ENCODE results near the gene SUFU. TPM values are rescaled to one million over a fixed set of nuclear protein-coding genes. Genes with fewer than 3 reads are reported as not detected.
A peak's percentile ranks its signal among the peaks of the same experiment; 100 is the strongest.

The SUFU gene
- total and polyA plus RNA-seq, 2 of the 4 experiments (the other 2 are of a cell fraction): 2.2 to 11.0 TPM

DNA sequence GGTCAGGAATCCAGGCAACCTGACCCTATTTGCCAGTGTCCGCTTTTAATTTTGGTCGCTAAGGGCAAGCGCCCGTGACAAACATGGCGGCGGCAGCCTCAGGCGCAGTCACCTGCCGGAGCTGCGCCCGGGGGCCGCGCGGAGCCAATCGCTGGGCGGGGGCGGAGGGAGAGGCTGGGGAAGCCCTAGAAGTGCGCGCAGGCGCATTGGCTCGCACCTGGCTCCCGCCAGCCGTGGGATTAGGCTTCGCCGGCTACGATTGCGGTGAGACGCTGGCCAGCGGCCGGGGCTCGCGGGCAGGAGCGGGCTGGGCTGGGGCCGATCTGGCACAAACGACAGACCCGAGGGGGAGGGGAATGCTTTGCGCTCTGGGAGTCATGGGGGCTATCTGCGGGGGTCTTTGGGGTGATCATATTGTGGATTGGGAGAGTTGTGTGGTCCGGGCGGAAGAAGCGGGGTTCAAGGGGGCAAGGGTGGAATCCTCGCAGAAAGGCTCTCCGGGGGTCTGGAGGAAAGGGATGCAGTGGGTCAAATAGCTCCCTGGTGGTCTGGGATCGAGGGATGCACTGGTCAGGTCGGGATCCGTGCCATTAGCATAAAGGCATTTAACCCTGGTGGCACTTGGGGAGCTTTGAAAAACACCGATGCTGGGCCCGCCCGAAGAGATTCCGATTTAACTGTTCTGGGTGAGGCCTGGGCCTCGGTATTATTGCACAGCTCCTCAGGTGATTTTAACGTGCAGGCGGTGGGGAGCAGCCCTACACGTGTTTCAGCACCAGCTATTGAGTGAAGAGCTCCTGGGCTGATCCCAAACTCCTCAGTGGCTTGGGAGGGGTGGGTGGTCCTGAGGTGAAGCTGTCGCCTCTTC, 42.4 kb upstream of the SUFU start:
- Histone ChIP-seq H3K79me1 (ENCODE audit: low read depth in 1 of 2, low read length in 2 of 2) (no peaks in the 10 kb centered on the region), H2BK15ac (ENCODE audit: low read depth, low read length) (no peak overlapping the region; the same call in 2 of the 3 replicates), H3K27me3 (ENCODE audit: control insufficient read depth, insufficient read depth, low read length) (peaks cover 16% of the 10 kb centered on the region), H2BK20ac (ENCODE audit: low read depth, low read length) (no peak overlapping the region), H2AK9ac (replicated peaks; ENCODE audit: low read depth, low read length, poor library complexity) (peak overlapping the region; percentile 73), H4K5ac (ENCODE audit: low read depth, low read length) (peak overlapping the region; percentile 95), H3K9me3 (ENCODE audit: control insufficient read depth, insufficient read depth, low read length) (no peaks in the 10 kb centered on the region), H3K4me2 (ENCODE audit: low read depth, low read length) (peak overlapping the region; percentile 94), H4K8ac (ENCODE audit: low read depth in 2 of 2, low read length in 2 of 2) (peak overlapping the region; percentile 91 to 95), H3K56ac (ENCODE audit: extremely low read depth, insufficient read depth, low read length) (no peak overlapping the region), H3K23ac (ENCODE audit: low read depth, low read length) (peak overlapping the region; percentile 11; the same call in 1 of the 2 replicates), H2BK5ac (ENCODE audit: low read depth, low read length, poor library complexity, severe bottlenecking) (no peak overlapping the region), H4K91ac (ENCODE audit: insufficient read depth, low read depth, low read length) (peak overlapping the region; percentile 36), H3K18ac (ENCODE audit: low read depth, low read length) (peak overlapping the region; percentile 37; the same call in 1 of the 2 replicates), H3K4me1 (ENCODE audit: control insufficient read depth, insufficient read depth, low read length) (peaks cover 8% of the 10 kb centered on the region), H2BK120ac (ENCODE audit: low read depth, low read length) (peak overlapping the region; percentile 42), H2AK5ac (ENCODE audit: low read depth, low read length) (no peak overlapping the region), H3K4ac (ENCODE audit: low read depth, low read length) (peak overlapping the region; percentile 82; the same call in 1 of the 2 replicates), H3K36me3 (ENCODE audit: control insufficient read depth, insufficient read depth, low read length) (no peaks in the 10 kb centered on the region), H2AFZ (replicated peaks; ENCODE audit: low read length, poor library complexity) (peak overlapping the region; percentile 94), H3K4me3 (ENCODE audit: insufficient read depth, low read depth, low read length) (peak overlapping the region; percentile 58), H3K14ac (replicated peaks; ENCODE audit: low read depth, low read length) (peak overlapping the region; percentile 53), H3K27ac (ENCODE audit: insufficient read depth, low read length) (no peak overlapping the region), H3K9me1 (ENCODE audit: insufficient read depth, low read length) (peaks cover 6% of the 10 kb centered on the region), H4K20me1 (ENCODE audit: insufficient read depth, low read length) (no peaks in the 10 kb centered on the region), H3K9ac (ENCODE audit: low read depth, low read length) (peak overlapping the region; percentile 34)
- ATAC-seq (ENCODE audit: low read depth) (peak; percentile 99), DNase-seq (peak; percentile 67)
- 5% methylated on average over 29 of the region's 54 CpGs; no CpG with 5 or more reads in 1 of the 2 experiments for WGBS, 2 experiments (ENCODE audit: extremely low coverage in 2 of 2, insufficient read length in 1 of 2)
- TF ChIP-seq FOS (IDR thresholded peaks at IDR 0.05; ENCODE audit: low read depth, low read length) (0 out of 2 replicates have a peak, but pooled peaks have one; percentile 6), USF2 (IDR thresholded peaks at IDR 0.05; ENCODE audit: low read depth, low read length) (peak; percentile 90), CTCF (conservative IDR thresholded peaks at IDR 0.05; ENCODE audit: low read depth, low read length) (no peak), ELK1 (IDR thresholded peaks at IDR 0.05; ENCODE audit: borderline replicate concordance, low read depth, low read length) (no peak), MAZ (IDR thresholded peaks at IDR 0.05; ENCODE audit: borderline replicate concordance, low read depth, low read length) (peak; percentile 93; the same call in 1 of the 2 replicates), BHLHE40 (IDR thresholded peaks at IDR 0.05; ENCODE audit: low read depth, low read length) (peak; percentile 88), NFE2L2 (IDR thresholded peaks at IDR 0.05; ENCODE audit: low read depth, low read length) (no peak)
- POLR2A ChIA-PET (ENCODE audit: unreplicated experiment): no interaction called here
- dilution Hi-C loops (cut with HindIII; ENCODE audit: low sequenced_read_pairs, unreplicated experiment): no loop called here
- intact Hi-C loops (cut with micrococcal nuclease): no loop called here
- CTCF ChIA-PET: interaction anchor here (0.6 kb wide), 1 partner anchor 17 kb away, joined by 4 read pairs; no protein-coding TSS in a partner anchor
- no TSS peak for BruUV-seq (replicated peaks)
- in situ Hi-C loops (cut with MboI; ENCODE audit: low sequenced_read_pairs): no loop called here

Measured in IMR-90 (cell line).